HepG2 (cell line): Measurements from ENCODE around the gene MRPL28. TPM values are rescaled to one million over a fixed set of nuclear protein-coding genes. Genes with fewer than 3 reads are reported as not detected.

ENCODE experiments used
- CERS6 ChIP-seq: sonication (generic); formaldehyde crosslinking; IDR thresholded peaks from 2 replicates; pipeline ENCODE4 v1.5.0; 2020; ENCODE audit warnings: missing genetic modification reagents
- HBP1 ChIP-seq: IDR thresholded peaks from 2 replicates; pipeline ENCODE4 v1.6.1; 2016; ENCODE audit warnings: low read depth, control low read depth
- KMT2B ChIP-seq: IDR thresholded peaks from 2 replicates; pipeline ENCODE4 v1.6.1; 2016; ENCODE audit warnings: missing genetic modification reagents, missing compliant biosample characterization
- MEIS2 ChIP-seq: sonication (generic); formaldehyde crosslinking; IDR thresholded peaks from 2 replicates; pipeline ENCODE4 v1.9.0; 2021; ENCODE audit warnings: mild to moderate bottlenecking, missing genetic modification reagents
- PHB2 ChIP-seq: fragments of 450-650 bp; IDR thresholded peaks from 2 replicates; pipeline ENCODE4 v1.6.1; 2018; ENCODE audit not compliant: partially characterized antibody
- SIN3B ChIP-seq: fragments of 150-350 bp; IDR thresholded peaks from 2 replicates; pipeline ENCODE4 v1.6.1; 2014; ENCODE audit warnings: low read length
- SP4 ChIP-seq: sonication (generic); formaldehyde crosslinking; IDR thresholded peaks from 2 replicates; pipeline ENCODE4 v1.8.1; 2023; ENCODE audit warnings: mild to moderate bottlenecking, missing genetic modification reagents
- TCF7L2 ChIP-seq: IDR thresholded peaks from 2 replicates; pipeline ENCODE4 v1.6.1; 2011; ENCODE audit warnings: mild to moderate bottlenecking, low read depth, low read length, moderate library complexity
- U2AF2 ChIP-seq: fragments of 200-400 bp; formaldehyde crosslinking; IDR thresholded peaks from 2 replicates; pipeline ENCODE4 v1.6.1; 2017; ENCODE audit warnings: low read depth, mild to moderate bottlenecking, low read length
- ZNF296 ChIP-seq: sonication (generic); formaldehyde crosslinking; conservative IDR thresholded peaks from 2 replicates; pipeline ENCODE4 v1.5.0; 2020; ENCODE audit warnings: mild to moderate bottlenecking, missing genetic modification reagents
- ZNF326 ChIP-seq: sonication (generic); formaldehyde crosslinking; IDR thresholded peaks from 2 replicates; pipeline ENCODE4 v1.4.0; 2020; ENCODE audit warnings: missing genetic modification reagents, borderline replicate concordance
- ZNF343 ChIP-seq: sonication (generic); formaldehyde crosslinking; IDR thresholded peaks from 2 replicates; pipeline ENCODE4 v1.4.0; 2020; ENCODE audit warnings: mild to moderate bottlenecking, missing genetic modification reagents
- ZNF350 ChIP-seq: sonication (generic); formaldehyde crosslinking; IDR thresholded peaks from 2 replicates; pipeline ENCODE4 v1.4.0; 2020; ENCODE audit warnings: mild to moderate bottlenecking, low read depth, missing genetic modification reagents, borderline replicate concordance
- ZNF367 ChIP-seq: sonication (generic); formaldehyde crosslinking; IDR thresholded peaks from 2 replicates; pipeline ENCODE4 v1.4.0; 2020; ENCODE audit warnings: missing genetic modification reagents, borderline replicate concordance
- ZNF564 ChIP-seq: sonication (generic); formaldehyde crosslinking; IDR thresholded peaks from 2 replicates; pipeline ENCODE4 v1.8.1; 2023; ENCODE audit warnings: mild to moderate bottlenecking, missing genetic modification reagents
- ZNF646 ChIP-seq: sonication (generic); formaldehyde crosslinking; IDR thresholded peaks from 2 replicates; pipeline ENCODE4 v1.9.0; 2021; ENCODE audit warnings: mild to moderate bottlenecking, missing genetic modification reagents
- ZNF652 ChIP-seq: IDR thresholded peaks from 2 replicates; pipeline ENCODE4 v1.6.1; 2016; ENCODE audit warnings: low read depth, borderline replicate concordance
- ZNF687 ChIP-seq: sonication (generic); formaldehyde crosslinking; IDR thresholded peaks from 2 replicates; pipeline ENCODE4 v1.5.1; 2020; ENCODE audit warnings: mild to moderate bottlenecking, missing genetic modification reagents, moderate library complexity
- polyA plus RNA-seq, 8 experiments: library from polyadenylated mRNA; depleted of rRNA in 3 of 8; stranded (reverse) in 7 of 8; unstranded in 1 of 8; fragments of >200 nt; fragmentation: Illumina TruSeq in 4 of 8; extraction: Trizol in 4 of 8; gene quantifications; 2 replicates each; pipeline versions ENCODE4 v1.2.1 to v1.2.3, GENCODE V29; 2011 to 2016; ENCODE audit warnings: low read depth in 4 of 8, missing spikeins in 1 of 8, mixed read lengths in 1 of 8; ENCODE audit not compliant: insufficient read depth in 1 of 8
- total RNA-seq, 5 experiments: library from RNA; depleted of rRNA; stranded (reverse); fragments of >200 nt; fragmentation: Illumina TruSeq; extraction: Trizol; gene quantifications; 2 replicates each; pipeline ENCODE4 v1.2.3, GENCODE V29; 2016; ENCODE audit warnings: low read depth in 1 of 5

MRPL28 gene
- total and polyA plus RNA-seq, 2 of the 13 experiments (the other 11 are each of a cell fraction or from before 2014, with no cell fraction given) = 114 to 135 TPM

GRCh38 chr16:369866-370436 lies 387 bp downstream of the MRPL28 start (continued):
- TF ChIP-seq ZNF646 (CRISPR knock-in tag) (no peak), SP4 (CRISPR knock-in tag) (no peak), ZNF350 (CRISPR knock-in tag) (no peak; the same call in 1 of the 2 replicates), ZNF687 (CRISPR knock-in tag) (peak; percentile 53), CERS6 (CRISPR knock-in tag) (no peak), KMT2B (0 out of 2 replicates have a peak, but pooled peaks have one; percentile 4), ZNF564 (0 out of 2 replicates have a peak, but pooled peaks have one; percentile 6), ZNF367 (no peak), HBP1 (CRISPR knock-in tag) (no peak), TCF7L2 (no peak), U2AF2 (no peak), ZNF652 (CRISPR knock-in tag) (no peak), PHB2 (no peak), MEIS2 (no peak), SIN3B (no peak), ZNF343 (CRISPR knock-in tag) (no peak), ZNF326 (CRISPR knock-in tag) (no peak), ZNF296 (CRISPR knock-in tag) (no peak)
